Loucy (cell line): Measurements from ENCODE around the gene PGK1.
"Not testable (repeated sequence)": the region's sequence is repeated elsewhere in the genome, so short reads cannot be mapped to it uniquely, and the experiment has no call there.

ENCODE experiments used
- H2AFZ ChIP-seq: fragments of 200-600 bp; sonication (generic); 2 replicates; pipeline ENCODE4 v1.6.0; 2016; ENCODE audit warnings: antibody characterized with exemption, mild to moderate bottlenecking, low read length, moderate library complexity
- H3F3A ChIP-seq: fragments of 200-600 bp; 2 replicates; pipeline ENCODE4 v1.6.0; 2016; ENCODE audit warnings: antibody characterized with exemption, low read depth, mild to moderate bottlenecking
- H3K27me3 ChIP-seq: fragments of 200-600 bp; sonication (generic); 2 replicates; pipeline ENCODE4 v1.6.1; 2014; ENCODE audit warnings: low read length, mild to moderate bottlenecking; ENCODE audit not compliant: insufficient read depth, poor library complexity, severe bottlenecking
- H3K36me3 ChIP-seq: fragments of 200-600 bp; sonication (generic); 2 replicates; pipeline ENCODE4 v1.6.1; 2016; ENCODE audit warnings: low read length; ENCODE audit not compliant: insufficient read depth
- H3K4me1 ChIP-seq: fragments of 200-600 bp; sonication (generic); 2 replicates; pipeline ENCODE4 v1.5.1; 2014; ENCODE audit warnings: low read length, mild to moderate bottlenecking; ENCODE audit not compliant: insufficient read depth, poor library complexity, severe bottlenecking
- H3K4me2 ChIP-seq: fragments of 200-600 bp; sonication (generic); 2 replicates; pipeline ENCODE4 v1.6.0; 2014; ENCODE audit warnings: antibody characterized with exemption, low read length, low read depth, mild to moderate bottlenecking; ENCODE audit not compliant: poor library complexity, severe bottlenecking
- H3K4me3 ChIP-seq: fragments of 200-600 bp; sonication (generic); 2 replicates; pipeline ENCODE4 v1.5.1; 2014; ENCODE audit warnings: low read length, mild to moderate bottlenecking, mixed read lengths; ENCODE audit not compliant: poor library complexity, severe bottlenecking
- H3K79me2 ChIP-seq: fragments of 200-600 bp; sonication (generic); 2 replicates; pipeline ENCODE4 v1.6.1; 2014; ENCODE audit warnings: low read length; ENCODE audit not compliant: insufficient read depth
- H3K9ac ChIP-seq: fragments of 200-600 bp; sonication (generic); 2 replicates; pipeline ENCODE4 v1.6.0; 2014; ENCODE audit warnings: mild to moderate bottlenecking, low read depth, low read length, moderate library complexity; ENCODE audit not compliant: poor library complexity, severe bottlenecking
- H3K9me2 ChIP-seq: fragments of 200-600 bp; sonication (generic); replicated peaks from 2 replicates; pipeline ENCODE4 v1.6.1; 2016; ENCODE audit warnings: low read depth, low read length, mixed read lengths
- H3K9me3 ChIP-seq: fragments of 200-600 bp; sonication (generic); 2 replicates; pipeline ENCODE4 v1.6.1; 2014; ENCODE audit warnings: mild to moderate bottlenecking, antibody characterized with exemption, low read length, low read depth; ENCODE audit not compliant: insufficient read depth
- H4K20me1 ChIP-seq: fragments of 200-600 bp; sonication (generic); 2 replicates; pipeline ENCODE4 v1.6.0; 2014; ENCODE audit warnings: antibody characterized with exemption, low read length, mild to moderate bottlenecking; ENCODE audit not compliant: insufficient read depth, poor library complexity, severe bottlenecking
- EZH2phosphoT487 ChIP-seq: fragments of 200-600 bp; IDR thresholded peaks from 2 replicates; pipeline ENCODE4 v1.6.1; 2018; ENCODE audit warnings: antibody characterized with exemption, mild to moderate bottlenecking, moderate library complexity, borderline replicate concordance
- TF ChIP-seq, protein P1 (sequence below): fragments of 200-600 bp; sonication (generic); conservative IDR thresholded peaks from 2 replicates; pipeline ENCODE4 v1.5.1; 2014; ENCODE audit warnings: mild to moderate bottlenecking, antibody characterized with exemption, low read length

Gene PGK1

DNA sequence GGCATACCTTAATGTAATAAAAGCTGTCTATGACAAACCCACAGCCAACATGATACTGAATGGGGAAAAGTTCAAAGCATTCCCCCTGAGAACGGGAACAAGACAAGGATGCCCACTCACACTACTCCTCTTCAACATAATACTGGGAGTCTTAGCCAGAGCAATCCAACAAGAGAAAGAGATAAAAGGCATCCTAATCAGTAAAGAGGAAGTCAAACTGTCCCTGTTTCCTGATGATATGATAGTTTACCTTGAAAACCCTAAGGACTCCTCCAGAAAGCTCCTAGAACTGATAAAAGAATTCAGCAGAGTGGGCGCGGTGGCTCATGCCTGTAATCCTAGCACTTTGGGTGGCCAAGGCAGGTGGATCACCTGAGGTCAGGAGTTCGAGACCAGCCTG is 59.1 kb downstream of the PGK1 start:
- not testable (repeated sequence) for H3K36me3 ChIP-seq, H3K4me2 ChIP-seq, H3K9me2 ChIP-seq, H3K9ac ChIP-seq, H3K79me2 ChIP-seq, H3K4me3 ChIP-seq, H3K27me3 ChIP-seq, H3K9me3 ChIP-seq, H4K20me1 ChIP-seq, H3F3A ChIP-seq, H3K4me1 ChIP-seq, H2AFZ ChIP-seq

DNA sequence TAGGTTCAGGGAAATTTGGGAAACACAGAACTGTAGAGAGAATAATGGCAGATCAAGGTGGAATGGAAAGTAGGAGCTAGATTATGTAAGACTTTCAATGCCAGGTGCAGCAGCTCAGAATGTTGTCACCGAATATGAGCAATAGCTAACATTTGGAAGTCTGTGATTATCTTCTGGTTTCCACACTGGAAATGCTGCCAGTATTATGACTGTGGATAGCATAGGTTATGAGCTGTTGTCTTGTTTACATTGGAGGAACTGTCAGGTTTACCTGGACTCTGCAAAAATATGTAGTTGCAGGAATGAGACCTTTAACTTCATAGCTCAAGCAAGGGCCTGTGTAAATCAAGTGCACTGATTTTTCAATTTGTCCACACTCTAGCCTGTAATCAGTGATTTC is 61.4 kb downstream of the PGK1 start:
- H2AFZ ChIP-seq, result no peak overlapping the region
- H3K79me2 ChIP-seq, result no peaks in the 10 kb centered on the region
- H3F3A ChIP-seq, result no peaks in the 10 kb centered on the region
- TF ChIP-seq, protein P1, sequence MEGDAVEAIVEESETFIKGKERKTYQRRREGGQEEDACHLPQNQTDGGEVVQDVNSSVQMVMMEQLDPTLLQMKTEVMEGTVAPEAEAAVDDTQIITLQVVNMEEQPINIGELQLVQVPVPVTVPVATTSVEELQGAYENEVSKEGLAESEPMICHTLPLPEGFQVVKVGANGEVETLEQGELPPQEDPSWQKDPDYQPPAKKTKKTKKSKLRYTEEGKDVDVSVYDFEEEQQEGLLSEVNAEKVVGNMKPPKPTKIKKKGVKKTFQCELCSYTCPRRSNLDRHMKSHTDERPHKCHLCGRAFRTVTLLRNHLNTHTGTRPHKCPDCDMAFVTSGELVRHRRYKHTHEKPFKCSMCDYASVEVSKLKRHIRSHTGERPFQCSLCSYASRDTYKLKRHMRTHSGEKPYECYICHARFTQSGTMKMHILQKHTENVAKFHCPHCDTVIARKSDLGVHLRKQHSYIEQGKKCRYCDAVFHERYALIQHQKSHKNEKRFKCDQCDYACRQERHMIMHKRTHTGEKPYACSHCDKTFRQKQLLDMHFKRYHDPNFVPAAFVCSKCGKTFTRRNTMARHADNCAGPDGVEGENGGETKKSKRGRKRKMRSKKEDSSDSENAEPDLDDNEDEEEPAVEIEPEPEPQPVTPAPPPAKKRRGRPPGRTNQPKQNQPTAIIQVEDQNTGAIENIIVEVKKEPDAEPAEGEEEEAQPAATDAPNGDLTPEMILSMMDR, result no peak
- no peak for TF ChIP-seq EZH2phosphoT487
- no peaks in the 10 kb centered on the region for H4K20me1 ChIP-seq
- no peaks in the 10 kb centered on the region for H3K36me3 ChIP-seq
- no peaks in the 10 kb centered on the region for H3K9me2 ChIP-seq
- no peaks in the 10 kb centered on the region for H3K9me3 ChIP-seq
- H3K9ac ChIP-seq, result no peak overlapping the region
- no peak overlapping the region for H3K4me3 ChIP-seq
- H3K4me1 ChIP-seq, result no peaks in the 10 kb centered on the region
- H3K4me2 ChIP-seq, result no peak overlapping the region
- no peaks in the 10 kb centered on the region for H3K27me3 ChIP-seq

DNA sequence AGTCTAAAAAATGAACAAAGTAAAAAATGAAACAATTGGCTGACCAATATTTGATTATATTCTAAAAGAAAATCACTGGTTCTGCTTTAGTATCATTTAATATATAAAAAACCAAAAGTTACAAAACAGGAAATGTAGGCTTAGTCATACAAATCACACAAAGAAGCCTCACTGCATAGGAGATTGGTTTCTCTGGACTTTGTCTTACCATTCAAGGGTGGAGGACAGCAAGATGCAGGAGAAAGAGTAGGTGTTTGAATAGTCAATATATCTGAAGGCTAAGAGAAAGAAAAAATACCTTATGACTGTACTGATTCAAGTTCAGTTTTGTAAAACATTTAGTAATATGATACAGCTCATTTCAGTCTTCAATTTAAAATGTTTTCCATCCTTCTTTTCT is 64.0 kb downstream of the PGK1 start:
- no peak overlapping the region for H3K4me2 ChIP-seq
- no peaks in the 10 kb centered on the region for H3K9me2 ChIP-seq
- H4K20me1 ChIP-seq, result no peaks in the 10 kb centered on the region
- no peak overlapping the region for H3K9ac ChIP-seq
- no peaks in the 10 kb centered on the region for H3K9me3 ChIP-seq
- H3K4me1 ChIP-seq, result no peaks in the 10 kb centered on the region
- no peak overlapping the region for H2AFZ ChIP-seq
- no peaks in the 10 kb centered on the region for H3F3A ChIP-seq
- H3K27me3 ChIP-seq, result no peaks in the 10 kb centered on the region
- TF ChIP-seq, protein P1, result no peak
- no peak for TF ChIP-seq EZH2phosphoT487
- H3K36me3 ChIP-seq, result no peaks in the 10 kb centered on the region
- no peak overlapping the region for H3K4me3 ChIP-seq
- H3K79me2 ChIP-seq, result no peaks in the 10 kb centered on the region
